Kidney epithelial cell (primary cell): ENCODE results near the gene MUC6. TPM values are rescaled to one million over a fixed set of nuclear protein-coding genes. Genes with fewer than 3 reads are reported as not detected.

Source experiments
- DNase-seq: peaks from one replicate; pipeline ENCODE4 v3.0.0-alpha.2; 2010; ENCODE audit warnings: low read depth
- H3K27me3 ChIP-seq: 2 replicates; pipeline ENCODE4 v1.6.0; 2011; ENCODE audit warnings: low read length; ENCODE audit not compliant: control insufficient read depth, insufficient read depth
- H3K36me3 ChIP-seq: 2 replicates; pipeline ENCODE4 v1.5.1; 2011; ENCODE audit warnings: low read length; ENCODE audit not compliant: control insufficient read depth, insufficient read depth
- H3K4me3 ChIP-seq: 2 replicates; pipeline ENCODE4 v1.5.1; 2011; ENCODE audit warnings: low read depth, mild to moderate bottlenecking, control low read depth, low read length
- CTCF ChIP-seq: IDR thresholded peaks from 2 replicates; pipeline ENCODE4 v1.5.1; 2011; ENCODE audit warnings: mild to moderate bottlenecking, moderate library complexity, low read length, control low read depth, inconsistent platforms; ENCODE audit not compliant: insufficient read depth, poor library complexity, severe bottlenecking
- total RNA-seq: library from RNA; depleted of rRNA; stranded (reverse); fragments of >200 nt; gene quantifications from 2 replicates; pipeline ENCODE4 v1.2.3, GENCODE V29; 2015

Gene MUC6
- total RNA-seq, 1 donor from 2014 or later = not detected

GRCh38 chr11:1077033-1077416 lies 40.5 kb upstream of the MUC6 start:
- no peak overlapping the region for H3K4me3 ChIP-seq
- H3K36me3 ChIP-seq = no peaks in the 10 kb centered on the region
- TF ChIP-seq CTCF = no peak
- no peak for DNase-seq
- peaks cover 3% of the 10 kb centered on the region for H3K27me3 ChIP-seq

- Histone ChIP-seq H3K4me3 (no peak overlapping the region), H3K36me3 (no peaks in the 10 kb centered on the region), H3K27me3 (peaks cover 3% of the 10 kb centered on the region)
- DNase-seq = no peak
- no peak for TF ChIP-seq CTCF
Measured at GRCh38 chr11:1076061-1076665, 39.6 kb upstream of the MUC6 start.

GRCh38 chr11:1075341-1075911 lies 38.9 kb upstream of the MUC6 start:
- no peaks in the 10 kb centered on the region for H3K36me3 ChIP-seq
- H3K27me3 ChIP-seq = peaks cover 3% of the 10 kb centered on the region
- no peak overlapping the region for H3K4me3 ChIP-seq
- TF ChIP-seq CTCF = no peak
- no peak for DNase-seq

- TF ChIP-seq CTCF = no peak
- no peak for DNase-seq
- Histone ChIP-seq H3K36me3 (no peaks in the 10 kb centered on the region), H3K4me3 (no peak within 1 kb of the TSS), H3K27me3 (peaks cover 3% of the 10 kb centered on the region)
Measured at GRCh38 chr11:1074244-1075221, 38.0 kb upstream of the MUC6 start, which contains the start of gene MUC2. Gene MUC2, plus strand, starts transcription at chr11:1074874.

- no peak for DNase-seq
Measured at GRCh38 chr11:1073851-1074243, 37.3 kb upstream of the MUC6 start.

More at GRCh38 chr11:1073851-1074243, 37.3 kb upstream of the MUC6 start:
- Histone ChIP-seq H3K27me3 (peaks cover 3% of the 10 kb centered on the region), H3K36me3 (no peaks in the 10 kb centered on the region), H3K4me3 (no peak overlapping the region)
- no peak for TF ChIP-seq CTCF
